PC-9 (cell line): ENCODE data around the gene GDE1. TPM values are rescaled to one million over a fixed set of nuclear protein-coding genes. Genes with fewer than 3 reads are reported as not detected.
A peak's percentile ranks its signal among the peaks of the same experiment; 100 is the strongest.

ENCODE experiments used
- BruUV-seq: library from RNA; stranded (reverse); fragments of 400-500 nt; replicated peaks from 2 replicates; lab custom pipeline; 2021; lab: Mats Ljungman, UMichigan
- CTCF ChIA-PET: fragments of 300-600 bp; sonication (Branson Sonifier 250); formaldehyde crosslinking; loops from one replicate; lab custom pipeline; 2022; ENCODE audit warnings: antibody characterized with exemption; lab: Charles Lee
- POLR2A ChIA-PET: fragments of 300-600 bp; sonication (Branson Sonifier 250); formaldehyde crosslinking; loops from one replicate; lab custom pipeline; 2022; ENCODE audit warnings: antibody characterized with exemption; ENCODE audit not compliant: unreplicated experiment; lab: Charles Lee
- DNase-seq, 2 experiments: peaks; one replicate each; pipeline versions ENCODE4 v3.0.0 to v3.0.0-alpha.2; 2015 to 2022; ENCODE audit warnings: mixed read lengths in 1 of 2
- H2AFZ ChIP-seq: fragments of 200-600 bp; sonication (generic); 2 replicates; pipeline ENCODE4 v1.8.1; 2017; ENCODE audit warnings: antibody characterized with exemption
- H3F3A ChIP-seq: fragments of 200-600 bp; sonication (generic); 2 replicates; pipeline ENCODE4 v1.8.1; 2017; ENCODE audit warnings: antibody characterized with exemption, mild to moderate bottlenecking, low read depth; ENCODE audit not compliant: insufficient read depth
- H3K27ac ChIP-seq: fragments of 200-600 bp; sonication (generic); 2 replicates; pipeline ENCODE4 v1.6.1; 2016; ENCODE audit warnings: mixed run types
- H3K27me3 ChIP-seq: fragments of 200-600 bp; sonication (generic); 2 replicates; pipeline ENCODE4 v1.6.1; 2016; ENCODE audit warnings: low read depth, mixed run types; ENCODE audit not compliant: insufficient read depth
- H3K36me3 ChIP-seq: fragments of 200-600 bp; sonication (generic); 2 replicates; pipeline ENCODE4 v1.6.1; 2016; ENCODE audit warnings: low read depth, mixed run types
- H3K4me1 ChIP-seq: fragments of 200-600 bp; sonication (generic); replicated peaks from 2 replicates; pipeline ENCODE4 v1.6.1; 2016; ENCODE audit warnings: mixed run types; ENCODE audit not compliant: insufficient read depth
- H3K4me2 ChIP-seq: fragments of 200-600 bp; sonication (generic); 2 replicates; pipeline ENCODE4 v1.6.1; 2017; ENCODE audit warnings: mixed run types
- H3K4me3 ChIP-seq: fragments of 200-600 bp; sonication (generic); 2 replicates; pipeline ENCODE4 v1.6.1; 2016; ENCODE audit warnings: mixed run types
- H3K79me2 ChIP-seq: fragments of 200-600 bp; sonication (generic); 2 replicates; pipeline ENCODE4 v1.6.1; 2017; ENCODE audit warnings: low read depth, mixed run types
- H3K9me2 ChIP-seq: fragments of 200-600 bp; sonication (generic); 2 replicates; pipeline ENCODE4 v1.8.1; 2017; ENCODE audit warnings: mild to moderate bottlenecking; ENCODE audit not compliant: insufficient read depth
- H3K9me3 ChIP-seq: fragments of 200-600 bp; sonication (generic); 2 replicates; pipeline ENCODE4 v1.8.1; 2016; ENCODE audit warnings: low read depth; ENCODE audit not compliant: insufficient read depth
- H4K20me1 ChIP-seq: fragments of 200-600 bp; sonication (generic); 2 replicates; pipeline ENCODE4 v1.8.1; 2017; ENCODE audit not compliant: insufficient read depth
- CTCF ChIP-seq: fragments of 200-600 bp; sonication (generic); conservative IDR thresholded peaks from 2 replicates; pipeline ENCODE4 v1.6.1; 2017; ENCODE audit warnings: mixed run types, antibody characterized with exemption, mild to moderate bottlenecking, moderate library complexity
- EZH2 ChIP-seq: fragments of 200-600 bp; sonication (generic); IDR thresholded peaks from 2 replicates; pipeline ENCODE4 v1.8.0; 2017; ENCODE audit warnings: antibody characterized with exemption, low read depth
- intact Hi-C: fragments of 100-400 bp; cut with micrococcal nuclease; formaldehyde crosslinking; loops from one replicate; pipeline ENCODE4 v1.10.0; 2022; ENCODE audit not compliant: unreplicated experiment
- total RNA-seq: library from RNA; stranded (reverse); gene quantifications from 2 replicates; pipeline ENCODE4 v1.2.3, GENCODE V29; 2021

The GDE1 gene
- total RNA-seq, 1 experiment from 2014 or later: 154 TPM

- Histone ChIP-seq H3K79me2 (peaks cover 54% of the 10 kb centered on the region), H3K27me3 (no peaks in the 10 kb centered on the region), H3K4me3 (peak overlapping the region; percentile 79), H2AFZ (peak overlapping the region; percentile 99), H3F3A (peaks cover 12% of the 10 kb centered on the region), H3K4me2 (peak overlapping the region; percentile 92), H3K9me2 (no peaks in the 10 kb centered on the region), H3K9me3 (no peaks in the 10 kb centered on the region), H3K36me3 (0 out of 2 replicates have a peak, but pooled peaks cover 11% of the 10 kb centered on the region), H3K4me1 (peaks cover 42% of the 10 kb centered on the region), H4K20me1 (no peaks in the 10 kb centered on the region), H3K27ac (no peak overlapping the region)
- POLR2A ChIA-PET: interaction anchor here (0.6 to 0.7 kb wide), 2 partner anchors 29 to 1374 kb away, joined by 5 to 7 read pairs; no protein-coding TSS in a partner anchor
- CTCF ChIA-PET: interaction anchor here (0.6 kb wide), 1 partner anchor 36 kb away, joined by 10 read pairs; no protein-coding TSS in a partner anchor
- DNase-seq: no peak
- BruUV-seq: no TSS peak
- intact Hi-C loops: loop anchor here (5.0 to 10.0 kb wide), 5 partner anchors 112 to 539 kb away; partner anchors contain the start of gene TMC7
- TF ChIP-seq EZH2: no peak
- TF ChIP-seq CTCF: no peak
Observed at GRCh38 chr16:19524356-19524615, 2.4 kb upstream of the GDE1 start.

GRCh38 chr16:19523559-19524355 lies 1.9 kb upstream of the GDE1 start, which contains the start of gene CCP110:
TSS of gene CCP110 (plus strand) at chr16:19523942. CDS start at chr16:19527882, 3,940 bp downstream.
- Histone ChIP-seq H3K4me1 (peaks cover 48% of the 10 kb centered on the region), H3K79me2 (peaks cover 59% of the 10 kb centered on the region), H3K27me3 (no peaks in the 10 kb centered on the region), H3K27ac (no peak within 1 kb of the TSS), H3K9me3 (no peaks in the 10 kb centered on the region), H3K36me3 (0 out of 2 replicates have a peak, but pooled peaks cover 11% of the 10 kb centered on the region), H3K4me2 (peak within 1 kb of the TSS; percentile 92), H4K20me1 (no peaks in the 10 kb centered on the region), H2AFZ (peak within 1 kb of the TSS; percentile 99), H3F3A (peaks cover 12% of the 10 kb centered on the region), H3K4me3 (peak within 1 kb of the TSS; percentile 79), H3K9me2 (no peaks in the 10 kb centered on the region)
- ChIA-PET CTCF (interaction anchor here (0.6 kb wide), 1 partner anchor 35 kb away, joined by 10 read pairs; no protein-coding TSS in a partner anchor), POLR2A (interaction anchor here (0.6 to 0.9 kb wide), 5 partner anchors 16 to 1374 kb away, joined by 3 to 7 read pairs (median 5); no protein-coding TSS in a partner anchor)
- BruUV-seq: no TSS peak
- intact Hi-C loops: loop anchor here (2.0 to 10.0 kb wide), 6 partner anchors 111 to 723 kb away; partner anchors contain the start of genes ARL6IP1 and TMC7
- DNase-seq: peak; percentile 88 to 96
- TF ChIP-seq EZH2: no peak
- TF ChIP-seq CTCF: no peak

GRCh38 chr16:19523184-19523558 lies 1.3 kb upstream of the GDE1 start:
- H4K20me1 ChIP-seq: no peaks in the 10 kb centered on the region
- H3K79me2 ChIP-seq: peaks cover 65% of the 10 kb centered on the region
- peaks cover 14% of the 10 kb centered on the region for H3F3A ChIP-seq
- CTCF ChIA-PET: no interaction called here
- H3K36me3 ChIP-seq: 0 out of 2 replicates have a peak, but pooled peaks cover 6% of the 10 kb centered on the region
- H3K27ac ChIP-seq: no peak overlapping the region
- intact Hi-C loops: loop anchor here (2.0 to 10.0 kb wide), 6 partner anchors 111 to 722 kb away; partner anchors contain the start of genes ARL6IP1 and TMC7
- peak overlapping the region; percentile 79; the same call in 1 of the 2 replicates for H3K4me3 ChIP-seq
- TF ChIP-seq CTCF (no peak), EZH2 (no peak)
- no peaks in the 10 kb centered on the region for H3K27me3 ChIP-seq
- DNase-seq: no peak
- H3K9me2 ChIP-seq: no peaks in the 10 kb centered on the region
- POLR2A ChIA-PET: interaction anchor here (0.6 to 0.9 kb wide), 3 partner anchors 15 to 141 kb away, joined by 3 to 7 read pairs (median 4); no protein-coding TSS in a partner anchor
- H3K4me1 ChIP-seq: peaks cover 54% of the 10 kb centered on the region
- peak overlapping the region; percentile 48 for H3K4me2 ChIP-seq
- no TSS peak for BruUV-seq
- H2AFZ ChIP-seq: no peak overlapping the region
- H3K9me3 ChIP-seq: no peaks in the 10 kb centered on the region
